ENCODE data around the gene SYNGR3.

DNA sequence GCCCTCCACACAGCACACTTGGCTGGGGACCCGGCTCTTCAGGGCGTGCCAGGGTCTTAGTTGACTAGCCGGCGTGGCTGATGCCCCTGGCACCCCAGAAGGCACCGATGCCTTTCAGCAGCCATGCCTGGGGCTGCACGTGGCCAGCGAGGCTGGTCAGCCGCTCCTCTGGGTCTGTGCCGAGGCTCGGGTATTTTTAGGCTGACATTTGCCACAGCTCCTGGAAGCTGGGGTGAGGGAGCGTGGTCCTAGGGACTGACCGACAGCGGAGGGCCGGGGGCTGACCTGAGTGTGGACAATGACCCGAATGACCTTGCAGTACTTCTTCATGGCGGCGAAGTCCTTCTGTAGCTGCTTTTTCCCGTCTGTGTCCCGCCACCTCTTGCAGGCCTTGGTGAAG lies 39.2 kb upstream of the SYNGR3 start:
- TF ChIP-seq, protein P1, sequence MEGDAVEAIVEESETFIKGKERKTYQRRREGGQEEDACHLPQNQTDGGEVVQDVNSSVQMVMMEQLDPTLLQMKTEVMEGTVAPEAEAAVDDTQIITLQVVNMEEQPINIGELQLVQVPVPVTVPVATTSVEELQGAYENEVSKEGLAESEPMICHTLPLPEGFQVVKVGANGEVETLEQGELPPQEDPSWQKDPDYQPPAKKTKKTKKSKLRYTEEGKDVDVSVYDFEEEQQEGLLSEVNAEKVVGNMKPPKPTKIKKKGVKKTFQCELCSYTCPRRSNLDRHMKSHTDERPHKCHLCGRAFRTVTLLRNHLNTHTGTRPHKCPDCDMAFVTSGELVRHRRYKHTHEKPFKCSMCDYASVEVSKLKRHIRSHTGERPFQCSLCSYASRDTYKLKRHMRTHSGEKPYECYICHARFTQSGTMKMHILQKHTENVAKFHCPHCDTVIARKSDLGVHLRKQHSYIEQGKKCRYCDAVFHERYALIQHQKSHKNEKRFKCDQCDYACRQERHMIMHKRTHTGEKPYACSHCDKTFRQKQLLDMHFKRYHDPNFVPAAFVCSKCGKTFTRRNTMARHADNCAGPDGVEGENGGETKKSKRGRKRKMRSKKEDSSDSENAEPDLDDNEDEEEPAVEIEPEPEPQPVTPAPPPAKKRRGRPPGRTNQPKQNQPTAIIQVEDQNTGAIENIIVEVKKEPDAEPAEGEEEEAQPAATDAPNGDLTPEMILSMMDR (conservative IDR thresholded peaks at IDR 0.05 in 1 of 2, IDR thresholded peaks at IDR 0.05 in 1 of 2; ENCODE audit: low read depth in 1 of 2, low read length in 2 of 2) = no peak
- TF ChIP-seq EZH2 (IDR thresholded peaks at IDR 0.05; ENCODE audit: low read length, missing control alignments) = no peak

All from fibroblast of lung (primary cell).